Epidermal melanocyte (primary cell): ENCODE data around the gene NR5A1.
A peak's percentile ranks its signal among the peaks of the same experiment; 100 is the strongest.

Experiments used
- DNase-seq: peaks from one replicate; pipeline ENCODE4 v3.0.0; 2011; ENCODE audit warnings: low spot score; ENCODE audit not compliant: insufficient read length

The NR5A1 gene

DNA sequence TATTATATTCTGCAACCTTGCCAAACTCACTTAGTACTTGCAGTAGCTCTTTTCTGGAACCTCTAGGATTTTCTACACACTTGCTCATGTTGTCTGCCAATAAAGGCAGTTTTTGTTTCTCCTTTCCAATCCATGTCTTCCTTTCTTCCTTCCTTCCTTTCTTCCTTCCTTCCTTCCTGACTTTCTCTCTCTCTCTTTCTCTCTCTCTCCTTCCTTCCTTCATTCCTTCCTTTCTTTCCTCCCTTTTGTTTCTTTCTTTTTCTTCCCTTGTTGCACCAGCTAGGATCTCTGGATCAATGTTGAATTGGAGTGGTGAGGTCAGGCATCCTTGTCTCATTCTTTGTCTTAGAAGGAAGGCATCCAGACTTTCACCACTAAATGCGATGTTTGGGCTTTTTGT, 44.5 kb downstream of the NR5A1 start:
- DNase-seq = no peak

DNA sequence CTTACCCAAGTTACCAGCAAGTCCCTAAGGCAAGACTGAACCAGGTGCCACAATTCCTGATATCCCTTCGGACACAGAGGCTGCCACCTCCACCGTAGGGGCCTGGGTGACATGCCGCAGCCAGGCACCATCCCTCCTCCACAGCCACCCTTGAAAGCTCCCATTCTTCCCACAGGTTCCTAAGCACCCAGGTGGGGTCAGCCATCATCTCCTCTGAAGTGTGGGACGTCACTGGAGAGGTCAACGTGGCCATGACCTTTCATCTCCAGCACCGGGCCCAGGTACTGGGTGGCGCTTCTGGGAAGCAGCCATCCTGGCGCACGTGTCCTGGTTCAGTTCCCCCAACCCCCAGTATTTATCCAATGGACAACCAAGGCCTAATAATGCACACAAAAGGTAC, 48.8 kb downstream of the NR5A1 start:
- no peak for DNase-seq

DNA sequence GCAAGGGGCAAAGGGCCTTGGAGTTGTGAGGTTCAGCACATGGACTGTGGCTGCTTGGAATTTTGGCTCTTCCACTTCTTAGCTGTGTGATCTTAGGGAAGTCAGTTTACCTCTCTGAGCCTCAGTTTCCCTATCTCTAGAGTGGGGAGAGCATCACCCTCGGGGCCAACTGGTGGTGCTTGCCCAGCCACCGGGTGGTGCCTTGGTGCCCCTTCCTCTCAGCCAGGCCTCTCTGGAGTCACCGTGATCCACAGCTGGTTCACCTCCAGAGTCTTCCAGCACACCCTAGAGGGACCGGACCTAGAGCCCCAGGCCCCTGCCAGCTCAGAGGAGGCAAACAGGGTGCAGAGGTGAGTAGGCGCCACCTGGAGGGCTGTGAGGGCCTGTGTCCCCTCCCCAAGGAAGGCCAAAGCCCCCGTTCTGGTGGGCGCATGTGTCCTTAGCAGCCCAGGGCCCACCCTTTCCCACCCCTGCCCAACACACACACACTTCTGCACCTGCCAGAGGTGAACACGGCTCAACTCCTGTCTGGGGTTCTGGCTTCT, 49.2 kb downstream of the NR5A1 start:
- DNase-seq = no peak

DNA sequence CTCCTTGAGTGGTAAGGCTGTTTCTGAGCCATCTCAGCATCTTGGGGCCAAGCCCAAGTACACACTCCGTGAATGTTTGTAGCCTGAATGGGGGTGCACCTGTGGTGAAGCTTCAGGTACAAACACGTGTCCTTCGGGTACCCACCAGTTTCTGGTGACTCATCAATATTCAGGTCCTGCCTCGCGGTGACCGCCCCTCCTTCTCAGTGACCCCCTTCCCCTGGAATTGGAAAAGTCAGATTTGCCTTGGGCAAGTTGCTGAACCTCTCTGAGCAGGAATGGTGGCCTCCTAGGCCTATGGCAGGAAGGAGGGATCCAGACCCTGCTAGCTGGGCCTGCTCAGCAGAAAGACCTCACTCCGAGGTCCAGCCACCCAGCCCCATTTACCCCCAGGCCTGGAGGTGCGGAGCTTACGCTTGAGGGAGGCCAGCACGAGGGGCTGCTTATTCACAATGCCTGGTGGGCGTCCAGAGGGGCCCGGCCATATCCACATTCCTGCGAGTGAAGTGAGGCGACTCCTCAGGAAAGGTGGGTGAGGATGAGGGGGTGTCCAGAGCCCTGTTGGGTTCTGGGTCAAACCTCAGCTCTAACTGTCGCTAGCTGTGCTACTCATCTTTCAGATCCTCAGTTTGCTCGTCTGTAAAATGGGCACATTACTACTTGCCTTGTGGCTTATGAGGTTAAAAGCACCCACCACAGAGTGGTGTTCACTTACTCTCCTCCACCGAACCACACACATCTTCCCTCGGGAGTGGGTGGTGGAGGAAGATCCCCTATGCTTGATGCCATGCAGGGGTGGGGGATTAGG, 49.9 kb downstream of the NR5A1 start:
- no peak for DNase-seq

DNA sequence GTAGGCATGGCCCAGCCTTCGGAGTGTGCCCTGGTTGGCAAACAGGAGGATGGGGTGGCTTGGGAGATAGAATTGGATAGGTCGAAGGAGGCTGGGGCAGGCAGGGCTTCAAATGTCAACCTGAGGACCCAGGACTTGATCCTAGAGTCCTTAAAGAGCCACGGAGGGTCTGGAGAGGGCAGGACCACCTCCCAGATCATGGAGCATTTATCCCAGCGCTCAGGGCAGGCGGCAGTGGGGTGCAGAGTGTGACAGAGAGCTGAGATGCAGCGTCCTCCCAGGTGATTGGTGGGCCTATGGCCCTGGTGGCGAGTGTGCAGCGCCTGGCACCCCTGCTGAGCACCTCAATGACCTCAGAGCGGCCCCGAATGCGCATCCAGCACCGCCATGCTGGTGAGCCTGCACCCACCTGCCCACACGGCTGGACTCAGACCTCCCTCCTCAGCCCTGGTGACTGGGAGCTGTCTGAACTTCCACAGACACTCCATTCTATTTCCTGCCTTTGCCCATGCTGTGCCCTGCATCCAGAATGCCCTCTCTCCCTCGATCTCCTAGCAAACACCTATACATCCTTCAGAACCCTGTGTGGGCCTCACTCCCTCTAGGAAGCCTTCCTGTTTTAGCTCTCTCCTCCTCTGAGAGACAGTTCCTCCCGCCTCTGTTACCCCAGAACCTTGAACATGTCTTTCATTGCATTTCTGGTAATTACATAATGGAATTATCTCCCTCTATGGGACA, 50.7 kb downstream of the NR5A1 start:
- DNase-seq = no peak

DNA sequence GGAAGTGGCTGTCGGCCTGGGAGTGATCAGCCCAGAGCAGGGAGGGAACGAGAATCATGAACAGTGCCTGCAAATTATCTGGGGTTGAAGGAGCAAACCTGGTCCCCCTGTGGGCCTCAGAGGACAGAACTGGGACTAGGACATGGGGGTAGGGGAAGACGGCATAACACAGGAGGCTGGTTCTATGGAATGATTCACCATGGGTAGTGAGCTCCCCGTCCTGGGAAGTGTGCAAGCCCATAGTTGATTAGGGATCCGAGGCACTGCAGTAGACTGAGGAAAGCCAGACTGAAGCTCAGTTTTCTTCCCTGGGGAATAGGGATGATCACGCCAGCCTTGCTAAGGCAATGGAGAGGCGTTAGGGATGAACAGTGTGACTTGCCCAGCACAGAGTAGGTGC, 51.4 kb downstream of the NR5A1 start:
- DNase-seq = no peak

DNA sequence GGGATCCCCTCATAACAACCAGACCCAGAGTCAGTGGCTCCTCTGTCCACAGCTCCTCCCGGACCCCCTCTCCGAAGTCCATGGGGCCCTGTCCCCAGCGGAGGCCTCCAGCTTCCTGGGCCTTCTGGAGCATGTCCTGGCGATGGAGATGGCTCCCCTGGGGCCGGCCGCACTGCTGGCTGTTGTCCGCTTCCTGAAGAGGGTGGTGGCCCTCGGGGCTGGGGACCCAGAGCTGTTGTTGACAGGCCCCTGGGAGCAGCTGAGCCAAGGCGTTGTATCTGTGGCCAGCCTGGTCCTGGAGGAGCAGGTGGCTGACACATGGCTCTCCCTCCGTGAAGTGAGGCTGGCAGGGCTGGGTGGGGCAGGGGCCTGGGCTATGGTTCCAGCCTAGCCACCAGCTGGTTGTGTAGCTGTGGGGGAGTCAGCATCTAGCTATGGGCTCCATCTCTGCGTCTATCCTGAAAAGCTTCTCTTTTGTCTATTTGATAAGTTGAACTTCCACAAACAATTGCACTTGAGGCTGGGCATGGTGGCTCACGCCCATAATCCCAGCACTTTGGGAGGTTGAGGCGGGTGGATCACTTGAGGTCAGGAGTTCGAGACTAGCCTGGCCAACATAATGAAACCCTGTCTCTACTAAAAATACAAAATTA, 52.3 kb downstream of the NR5A1 start:
- no peak for DNase-seq

DNA sequence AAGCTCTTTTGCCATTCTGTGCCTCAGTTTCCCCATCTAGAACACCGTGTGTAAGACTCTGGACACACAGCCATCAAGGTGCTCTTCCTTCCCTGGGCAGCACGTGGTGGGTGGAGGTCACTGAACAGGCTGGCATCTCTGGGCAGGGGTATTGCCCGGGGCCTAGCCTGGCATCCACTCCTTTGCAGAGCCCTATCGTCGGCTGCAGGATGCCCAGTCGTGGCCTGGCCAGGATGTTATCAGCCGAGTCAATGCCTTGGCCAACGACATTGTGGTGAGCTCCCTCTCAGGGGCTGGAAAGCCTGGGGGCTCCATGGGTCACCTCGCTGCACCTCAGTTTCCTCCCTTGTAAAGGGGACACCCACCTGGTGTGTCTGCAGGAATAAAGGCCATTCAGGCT, 52.9 kb downstream of the NR5A1 start:
- no peak for DNase-seq

DNA sequence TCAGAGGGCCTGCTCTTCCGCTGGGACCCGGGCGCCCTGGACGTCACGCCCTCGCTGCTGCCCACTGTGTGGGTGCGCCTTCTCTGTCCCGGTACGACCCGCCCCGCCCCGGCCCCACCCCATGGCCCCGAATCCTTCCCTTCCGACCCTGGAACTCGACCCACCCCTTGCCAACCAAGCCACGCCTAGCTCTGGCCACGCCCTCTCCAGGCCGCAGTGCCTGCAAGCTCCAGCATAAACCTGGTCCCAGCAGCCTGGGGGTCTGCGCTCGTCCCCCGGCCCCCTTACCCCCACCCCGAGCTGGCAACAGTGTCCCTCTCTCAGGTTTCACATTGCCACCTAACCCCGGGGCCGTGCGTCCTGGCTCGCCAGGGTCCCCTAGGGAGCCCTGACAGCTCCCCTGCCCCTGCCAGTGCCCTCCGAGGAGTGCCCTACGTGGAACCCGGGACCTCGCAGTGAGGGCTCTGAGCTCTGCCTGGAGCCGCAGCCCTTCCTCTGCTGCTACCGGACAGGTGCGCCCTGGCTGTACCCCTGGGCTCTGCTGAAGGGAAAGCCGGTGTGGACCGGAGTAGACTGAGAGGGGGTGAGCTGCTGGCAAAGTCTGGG, 53.5 kb downstream of the NR5A1 start:
- DNase-seq = no peak

DNA sequence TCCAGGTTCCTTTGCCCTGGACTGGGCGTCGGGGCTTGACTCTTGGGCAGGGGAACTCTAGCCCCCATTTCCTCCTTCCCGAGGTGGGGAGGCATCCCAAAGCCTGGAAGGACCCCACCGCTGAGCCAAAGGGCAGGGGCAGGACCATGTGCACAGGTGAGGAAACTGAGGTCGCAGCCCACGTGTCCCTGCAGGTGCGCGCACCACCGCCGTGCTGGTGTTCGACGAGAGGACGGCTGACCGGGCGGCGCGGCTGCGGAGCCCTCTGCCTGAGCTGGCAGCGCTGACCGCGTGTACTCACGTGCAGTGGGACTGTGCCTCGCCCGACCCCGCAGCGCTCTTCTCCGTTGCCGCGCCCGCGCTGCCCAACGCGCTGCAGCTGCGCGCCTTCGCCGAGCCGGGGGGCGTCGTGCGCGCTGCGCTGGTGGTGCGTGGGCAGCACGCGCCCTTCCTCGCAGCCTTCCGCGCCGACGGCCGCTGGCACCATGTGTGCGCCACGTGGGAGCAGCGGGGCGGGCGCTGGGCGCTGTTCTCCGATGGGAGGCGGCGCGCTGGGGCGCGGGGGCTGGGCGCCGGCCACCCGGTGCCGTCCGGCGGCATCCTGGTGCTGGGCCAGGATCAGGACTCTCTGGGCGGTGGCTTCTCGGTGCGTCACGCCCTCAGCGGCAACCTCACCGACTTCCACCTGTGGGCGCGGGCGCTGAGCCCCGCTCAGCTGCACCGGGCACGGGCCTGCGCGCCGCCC, 54.2 kb downstream of the NR5A1 start:
- no peak for DNase-seq

DNA sequence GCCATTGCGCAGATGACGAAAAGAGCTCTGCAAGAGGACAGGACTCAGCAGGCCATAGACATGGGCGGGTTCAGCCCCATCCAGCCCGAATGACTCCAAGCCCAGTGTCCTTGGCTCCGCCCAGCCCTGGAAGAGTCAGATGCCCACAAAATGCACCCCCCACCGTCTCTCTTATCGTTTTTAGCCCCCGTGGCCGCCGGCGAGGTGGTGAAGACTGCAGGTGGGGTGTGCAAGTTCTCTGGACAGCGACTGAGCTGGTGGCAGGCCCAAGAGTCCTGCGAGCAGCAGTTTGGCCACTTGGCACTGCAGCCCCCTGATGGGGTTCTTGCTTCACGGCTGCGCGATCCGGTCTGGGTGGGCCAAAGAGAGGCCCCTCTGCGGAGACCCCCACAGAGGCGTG, 54.9 kb downstream of the NR5A1 start:
- DNase-seq = no peak

DNA sequence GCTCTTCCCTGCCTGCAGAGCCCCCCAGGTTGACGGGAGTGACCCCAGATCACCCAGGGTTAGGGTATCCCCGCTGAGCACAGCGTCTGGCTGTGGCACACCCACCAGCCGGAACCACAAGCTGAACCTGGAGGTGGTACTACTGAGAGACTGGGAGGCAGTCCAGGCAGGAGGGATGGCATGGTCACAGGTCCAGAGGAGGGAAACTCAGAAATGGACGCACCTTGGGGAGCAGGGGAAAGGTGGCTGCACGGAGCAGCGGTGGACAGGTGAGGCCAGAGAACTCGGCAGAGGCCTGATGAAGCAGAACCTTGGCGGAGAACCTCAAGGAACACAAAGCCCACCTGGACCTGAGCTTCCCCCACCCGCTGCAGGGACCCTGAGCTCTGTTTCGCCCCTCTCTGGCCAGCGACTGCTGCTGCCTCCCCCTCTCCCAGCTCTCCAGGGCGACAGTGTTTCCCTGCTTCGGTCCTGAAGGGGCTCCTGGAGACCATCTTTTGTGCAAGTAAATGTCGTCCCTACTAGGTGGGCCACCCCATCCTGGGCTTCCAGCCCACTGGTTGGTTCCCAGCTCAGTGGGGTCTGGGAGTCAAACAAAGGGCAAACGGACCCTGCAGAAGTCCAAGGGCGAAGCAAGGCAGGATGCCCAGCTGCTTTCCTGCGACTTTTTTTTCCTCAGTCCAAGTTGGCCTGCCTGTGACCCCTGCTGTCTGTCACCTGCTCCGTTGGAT, 56.1 kb downstream of the NR5A1 start:
- no peak for DNase-seq

DNA sequence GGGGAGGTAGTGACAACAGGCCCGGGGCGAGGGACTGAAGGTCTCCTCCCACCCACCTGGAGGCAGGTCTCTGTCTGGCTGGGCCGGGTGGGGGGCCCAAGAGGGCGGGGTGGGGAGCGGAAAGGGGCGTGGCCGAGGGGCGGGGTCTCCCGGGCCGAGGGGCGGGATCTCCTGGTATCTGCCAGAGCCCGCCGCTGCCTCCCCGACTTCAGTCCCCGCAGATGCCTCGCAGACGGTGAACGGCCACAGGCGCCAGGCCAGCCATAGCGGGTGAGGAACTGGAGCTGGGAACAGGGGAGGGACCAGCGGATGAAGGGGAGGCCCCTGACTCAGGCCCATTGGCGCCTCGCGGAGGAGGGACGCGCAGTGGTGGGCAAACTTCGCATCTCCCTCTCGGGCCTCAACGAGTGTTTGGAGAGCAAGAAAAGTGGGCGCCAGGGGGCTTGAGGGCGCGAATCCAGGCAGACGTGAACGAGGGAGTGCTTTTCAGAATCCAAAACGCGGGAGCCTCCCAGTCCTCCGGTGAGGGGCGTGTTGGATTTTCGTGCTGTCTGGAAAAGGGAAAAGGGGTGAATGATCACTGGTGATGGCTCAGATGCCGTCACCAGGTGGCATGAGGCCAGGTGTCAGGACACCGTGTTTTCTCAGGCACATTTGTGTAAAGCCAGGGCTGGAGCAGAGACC, 56.8 kb downstream of the NR5A1 start, which contains the start of gene ADGRD2:
Gene ADGRD2 (plus strand): TSS at position 211 of the 684 bp plus-strand sequence. CDS start 1,216 bp downstream, outside the sequence.
- DNase-seq = peak; percentile 53

DNA sequence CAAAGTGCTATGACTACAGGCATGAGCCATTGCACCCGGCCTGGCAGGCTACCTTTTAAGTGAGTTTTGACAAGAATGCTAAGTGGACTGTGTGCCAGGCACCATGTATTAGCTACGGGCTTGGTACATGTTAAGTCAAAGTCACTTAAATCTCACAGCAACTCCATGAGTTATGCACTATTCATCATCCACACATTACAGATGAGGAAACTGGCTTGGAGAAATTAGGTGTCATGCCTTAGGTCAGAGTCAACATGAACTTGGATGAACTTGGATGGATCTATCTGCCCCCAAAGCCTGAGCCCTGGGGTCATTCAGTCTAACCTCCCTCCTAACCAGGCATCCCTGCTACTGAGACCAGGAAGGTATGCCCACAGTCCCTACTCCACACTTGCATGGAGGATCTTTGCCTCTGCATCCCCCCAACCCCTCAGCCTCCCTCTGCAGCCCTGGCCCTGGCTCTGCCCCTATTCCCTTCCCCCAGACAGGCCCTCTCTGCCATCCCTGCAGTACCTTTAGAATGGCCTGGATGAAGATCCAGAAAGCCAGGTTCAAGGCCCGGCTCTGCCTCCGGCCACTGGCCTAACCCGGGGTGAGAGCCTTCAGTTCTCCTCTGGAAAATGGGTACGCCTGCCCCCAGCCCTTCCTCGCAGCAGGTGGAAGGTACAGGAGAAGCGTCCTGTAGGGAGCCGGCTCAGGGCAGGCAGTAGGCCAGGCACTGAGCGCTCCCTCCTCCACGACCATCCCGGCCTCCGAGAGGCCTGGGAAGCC, 57.6 kb downstream of the NR5A1 start:
- DNase-seq = no peak

DNA sequence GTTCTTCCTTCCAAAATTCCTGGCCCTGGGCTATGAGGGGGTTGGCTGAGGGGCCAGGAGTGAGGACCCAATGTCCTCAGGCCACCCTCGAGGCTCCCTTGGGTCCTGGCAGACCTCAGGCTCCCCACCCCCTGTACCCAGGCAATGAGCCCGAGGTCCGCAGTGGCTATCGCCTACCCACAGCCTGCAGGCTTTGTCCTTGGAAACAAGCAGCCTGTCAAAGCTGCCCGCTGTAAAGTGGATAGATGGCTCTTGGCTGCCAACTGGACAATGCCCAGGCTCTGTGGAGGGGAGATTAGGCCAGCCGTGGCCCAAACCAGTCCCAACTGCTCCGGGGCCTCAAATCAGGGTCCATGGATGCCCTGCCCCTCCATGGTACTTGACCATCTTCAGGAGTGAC, 59.2 kb downstream of the NR5A1 start:
- no peak for DNase-seq

DNA sequence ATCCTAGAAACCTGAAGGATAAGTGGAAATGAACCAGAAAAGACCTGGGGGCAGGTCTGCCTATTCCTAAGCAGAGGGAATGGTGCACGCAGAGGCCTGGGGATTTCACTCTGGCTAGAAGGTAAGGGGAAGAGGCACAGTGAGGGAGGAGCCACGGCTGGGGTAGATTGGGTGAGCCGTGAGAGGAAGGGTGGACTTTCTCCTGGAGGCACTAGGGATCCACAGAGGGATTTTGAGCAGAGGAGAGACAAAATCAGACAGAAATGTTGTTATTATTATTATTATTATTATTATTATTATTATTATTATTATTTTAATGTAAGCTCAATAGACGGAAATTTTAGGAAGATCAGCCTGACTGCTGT, 59.9 kb downstream of the NR5A1 start:
- no peak for DNase-seq

DNA sequence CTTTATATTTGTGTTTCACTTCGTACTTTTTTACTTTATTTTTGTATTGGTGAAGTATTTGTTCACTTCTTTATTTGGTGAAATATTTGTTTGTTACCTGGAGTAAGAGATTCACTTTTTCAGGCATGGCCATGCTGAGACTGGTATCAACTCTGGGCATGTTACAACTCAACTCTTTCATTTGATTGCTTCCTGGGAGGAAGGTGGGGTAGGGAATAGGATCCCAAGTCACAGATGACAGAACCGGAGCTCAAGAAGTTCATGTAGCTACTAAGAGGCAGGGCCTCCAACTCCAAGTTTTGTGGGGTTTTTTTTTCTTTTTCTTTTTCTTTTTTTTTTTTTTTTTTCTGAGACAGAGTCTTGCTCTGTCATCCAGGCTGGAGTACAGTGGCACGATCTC, 63.0 kb downstream of the NR5A1 start:
- no peak for DNase-seq

DNA sequence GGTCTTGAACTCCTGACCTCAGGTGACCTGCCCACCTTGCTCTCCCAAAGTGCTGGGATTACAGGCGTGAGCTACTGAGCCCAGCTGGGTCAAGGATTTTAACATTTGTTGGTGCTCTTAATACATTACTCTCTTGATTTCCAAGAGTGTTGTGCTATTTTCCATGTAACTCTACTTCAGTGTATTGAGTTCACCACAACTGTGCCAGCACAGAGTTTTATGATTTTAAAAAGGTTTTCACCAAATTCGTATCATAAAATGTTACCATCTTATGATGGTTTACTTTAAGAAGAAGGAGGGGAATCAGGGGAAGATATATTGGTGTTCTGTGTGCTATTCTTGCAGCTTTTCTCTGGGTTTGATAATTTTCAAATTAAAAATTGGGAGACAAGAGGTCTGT, 63.6 kb downstream of the NR5A1 start:
- DNase-seq = no peak

DNA sequence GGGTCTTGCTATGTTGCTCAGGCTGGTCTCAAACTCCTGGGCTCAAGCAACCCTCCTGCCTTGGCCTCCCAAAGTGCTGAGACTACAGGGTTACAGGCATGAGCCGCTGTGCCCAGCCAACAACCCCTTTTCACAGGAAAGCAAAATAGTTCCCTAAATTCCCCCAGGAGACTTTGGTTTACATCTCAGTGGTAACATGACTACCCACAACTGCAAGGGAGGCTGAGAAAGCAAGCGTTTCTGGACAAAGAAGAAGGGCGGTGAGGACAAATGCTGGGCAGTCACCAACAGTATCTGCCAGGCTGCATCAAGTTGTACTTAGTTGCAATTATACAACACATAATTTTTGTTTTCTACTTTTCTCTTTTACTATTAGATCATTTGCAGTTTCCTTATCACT, 64.4 kb downstream of the NR5A1 start:
- DNase-seq = no peak
